GM23338 (cell line): Measurements from ENCODE around the gene ICE1. TPM values are rescaled to one million over a fixed set of nuclear protein-coding genes. Genes with fewer than 3 reads are reported as not detected.
A peak's percentile ranks its signal among the peaks of the same experiment; 100 is the strongest.

Experiments
- ATAC-seq: fragments of 200-7000 bp; cut with Tn5 transposase; 3 replicates; pipeline ENCODE4 v1.9.1; 2020
- DNase-seq: peaks from one replicate; pipeline ENCODE4 v3.0.0-alpha.2; 2015; ENCODE audit warnings: low spot score
- H2AFZ ChIP-seq: fragments of 200-600 bp; sonication (generic); 2 replicates; pipeline ENCODE4 v1.8.0; 2016; ENCODE audit warnings: antibody characterized with exemption, mild to moderate bottlenecking, moderate library complexity
- H3F3A ChIP-seq: fragments of 200-600 bp; sonication (generic); replicated peaks from 2 replicates; pipeline ENCODE4 v1.8.0; 2017; ENCODE audit warnings: antibody characterized with exemption, mixed run types, low read depth
- H3K27ac ChIP-seq: fragments of 200-600 bp; sonication (generic); 2 replicates; pipeline ENCODE4 v1.6.1; 2016; ENCODE audit warnings: low read depth
- H3K27me3 ChIP-seq: fragments of 200-600 bp; sonication (generic); 2 replicates; pipeline ENCODE4 v1.8.0; 2016; ENCODE audit warnings: mild to moderate bottlenecking, mixed run types, moderate library complexity; ENCODE audit not compliant: insufficient read depth
- H3K36me3 ChIP-seq: fragments of 200-600 bp; sonication (generic); 2 replicates; pipeline ENCODE4 v1.8.0; 2016; ENCODE audit warnings: mild to moderate bottlenecking; ENCODE audit not compliant: insufficient read depth
- H3K4me1 ChIP-seq: fragments of 200-600 bp; sonication (generic); 2 replicates; pipeline ENCODE4 v1.8.0; 2016; ENCODE audit warnings: mild to moderate bottlenecking, moderate library complexity; ENCODE audit not compliant: insufficient read depth
- H3K4me2 ChIP-seq: fragments of 200-600 bp; sonication (generic); 2 replicates; pipeline ENCODE4 v1.7.1; 2017; ENCODE audit warnings: mixed run types
- H3K4me3 ChIP-seq: fragments of 200-600 bp; sonication (generic); 2 replicates; pipeline ENCODE4 v1.6.1; 2016; ENCODE audit warnings: mixed run types
- H3K79me2 ChIP-seq: fragments of 200-600 bp; sonication (generic); replicated peaks from 2 replicates; pipeline ENCODE4 v1.8.0; 2017; ENCODE audit warnings: mild to moderate bottlenecking; ENCODE audit not compliant: insufficient read depth
- H3K9me2 ChIP-seq: fragments of 200-600 bp; sonication (generic); 2 replicates; pipeline ENCODE4 v1.8.0; 2017; ENCODE audit not compliant: insufficient read depth
- H4K20me1 ChIP-seq: fragments of 200-600 bp; sonication (generic); replicated peaks from 2 replicates; pipeline ENCODE4 v1.8.0; 2017; ENCODE audit warnings: mild to moderate bottlenecking; ENCODE audit not compliant: insufficient read depth
- H3K27ac Mint-ChIP-seq: 2 replicates; pipeline ENCODE4 v1.8.0; 2020; ENCODE audit warnings: inconsistent platforms, mild to moderate bottlenecking, moderate library complexity, mixed read lengths
- H3K27me3 Mint-ChIP-seq: 3 replicates; pipeline ENCODE4 v1.8.0; 2022; ENCODE audit warnings: low read depth, mild to moderate bottlenecking, moderate library complexity, mixed read lengths, inconsistent platforms; ENCODE audit not compliant: insufficient read depth, poor library complexity
- H3K36me3 Mint-ChIP-seq: 3 replicates; pipeline ENCODE4 v1.8.0; 2021; ENCODE audit warnings: low read depth, mild to moderate bottlenecking, inconsistent platforms, moderate library complexity, mixed read lengths
- H3K4me1 Mint-ChIP-seq: 3 replicates; pipeline ENCODE4 v1.8.0; 2020; ENCODE audit warnings: mild to moderate bottlenecking, inconsistent platforms, mixed read lengths
- H3K4me3 Mint-ChIP-seq: 3 replicates; pipeline ENCODE4 v1.8.0; 2021; ENCODE audit warnings: moderate library complexity, mild to moderate bottlenecking, inconsistent platforms, mixed read lengths
- H3K9me3 Mint-ChIP-seq: 3 replicates; pipeline ENCODE4 v1.8.0; 2020; ENCODE audit warnings: moderate library complexity, mild to moderate bottlenecking, inconsistent platforms, mixed read lengths
- EZH2 ChIP-seq: fragments of 200-600 bp; sonication (generic); IDR thresholded peaks from one replicate; pipeline ENCODE4 v1.8.0; 2017; ENCODE audit warnings: antibody characterized with exemption, mild to moderate bottlenecking, low read depth; ENCODE audit not compliant: unreplicated experiment
- EZH2phosphoT487 ChIP-seq: fragments of 200-600 bp; sonication (generic); IDR thresholded peaks from one replicate; pipeline ENCODE4 v1.8.1; 2018; ENCODE audit warnings: antibody characterized with exemption; ENCODE audit not compliant: unreplicated experiment
- NANOG ChIP-seq: IDR thresholded peaks from 2 replicates; pipeline ENCODE4 v1.6.1; 2016; ENCODE audit warnings: antibody characterized with exemption, borderline replicate concordance
- POLR2AphosphoS5 ChIP-seq: IDR thresholded peaks from 2 replicates; pipeline ENCODE4 v1.6.1; 2016; ENCODE audit warnings: antibody characterized with exemption, low read depth
- STAT1 ChIP-seq: IDR thresholded peaks from one replicate; pipeline ENCODE4 v1.6.1; 2016; ENCODE audit warnings: antibody characterized with exemption; ENCODE audit not compliant: unreplicated experiment
- ZNF331 ChIP-seq: fragments of 250-450 bp; sonication (Bioruptor Pico); IDR thresholded peaks from 2 replicates; pipeline ENCODE4 v1.5.0; 2020; ENCODE audit warnings: low read depth, mild to moderate bottlenecking, moderate library complexity
- polyA plus RNA-seq: library from polyadenylated mRNA; unstranded; fragments of >200 nt; fragmentation: Nextera tagmentation; extraction: Ambion mirVana; gene quantifications from 2 replicates; pipeline ENCODE4 v1.2.1, GENCODE V29; 2016
- total RNA-seq: library from RNA; depleted of rRNA; stranded (reverse); fragments of >200 nt; shearing (Covaris generic); gene quantifications from 2 replicates; pipeline ENCODE4 v1.2.3, GENCODE V29; 2014
- TF ChIP-seq, protein P1 (sequence below): fragments of 250-450 bp; sonication (Bioruptor Pico); IDR thresholded peaks from 2 replicates; pipeline ENCODE4 v1.5.0; 2020; ENCODE audit warnings: mild to moderate bottlenecking, moderate library complexity

ICE1 gene
- total and polyA plus RNA-seq, 2 experiments from 2014 or later = 59.5 to 65.1 TPM

DNA sequence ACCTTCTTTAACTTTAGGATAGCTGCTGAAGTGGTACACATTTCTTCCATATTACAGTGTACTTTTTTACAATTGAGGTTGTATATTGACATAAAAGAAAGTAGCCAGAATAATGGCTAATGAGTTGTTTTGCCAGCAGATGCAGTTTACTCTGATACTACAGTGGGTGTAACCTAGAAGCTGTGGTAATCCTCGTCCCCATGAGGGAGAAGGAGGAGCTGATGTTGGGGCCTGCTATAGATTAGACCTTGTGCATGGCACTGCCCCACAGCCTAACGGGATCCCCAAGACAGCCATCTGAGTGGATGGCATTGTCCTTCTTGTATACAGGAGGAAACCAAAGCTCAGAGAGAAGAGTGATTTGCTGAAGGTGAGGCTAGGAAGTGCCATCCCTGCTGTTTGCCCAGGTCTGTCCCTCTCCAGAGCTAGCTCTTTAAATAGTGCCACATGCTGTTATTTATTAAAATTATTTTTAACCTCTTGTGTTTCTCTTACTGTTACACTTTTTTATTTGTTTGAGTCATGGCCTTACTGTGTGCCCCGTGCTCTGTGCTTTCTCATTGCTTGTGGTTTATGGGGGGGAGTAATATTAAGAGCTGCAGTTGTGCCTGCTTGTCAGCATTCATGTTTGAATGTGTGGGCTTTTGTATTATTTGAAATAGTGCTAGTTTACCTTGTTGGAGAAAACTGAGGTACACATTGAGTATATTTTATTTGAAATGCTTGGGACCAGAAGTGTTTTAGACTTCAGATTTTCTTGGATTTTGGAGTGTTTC, 65.3 kb downstream of the ICE1 start:
- Histone ChIP-seq H3K4me1 (peaks cover 17% of the 10 kb centered on the region), H3K27me3 (no peaks in the 10 kb centered on the region), H2AFZ (no peak overlapping the region), H3K36me3 (peaks cover 3% of the 10 kb centered on the region; the same call in 1 of the 2 replicates), H4K20me1 (no peaks in the 10 kb centered on the region), H3K4me2 (no peak overlapping the region), H3K79me2 (no peaks in the 10 kb centered on the region), H3K4me3 (no peak overlapping the region), H3F3A (no peaks in the 10 kb centered on the region), H3K9me2 (no peaks in the 10 kb centered on the region), H3K27ac (no peak overlapping the region)
- Mint-ChIP-seq H3K4me1 (peaks cover 15% of the 10 kb centered on the region), H3K27ac (no peak overlapping the region), H3K36me3 (peaks cover 13% of the 10 kb centered on the region; the same call in 2 of the 3 replicates), H3K4me3 (no peak overlapping the region), H3K9me3 (no peaks in the 10 kb centered on the region), H3K27me3 (peaks cover 6% of the 10 kb centered on the region)
- TF ChIP-seq NANOG (no peak), EZH2 (no peak), POLR2AphosphoS5 (no peak)
- DNase-seq (no peak), ATAC-seq (no peak)

DNA sequence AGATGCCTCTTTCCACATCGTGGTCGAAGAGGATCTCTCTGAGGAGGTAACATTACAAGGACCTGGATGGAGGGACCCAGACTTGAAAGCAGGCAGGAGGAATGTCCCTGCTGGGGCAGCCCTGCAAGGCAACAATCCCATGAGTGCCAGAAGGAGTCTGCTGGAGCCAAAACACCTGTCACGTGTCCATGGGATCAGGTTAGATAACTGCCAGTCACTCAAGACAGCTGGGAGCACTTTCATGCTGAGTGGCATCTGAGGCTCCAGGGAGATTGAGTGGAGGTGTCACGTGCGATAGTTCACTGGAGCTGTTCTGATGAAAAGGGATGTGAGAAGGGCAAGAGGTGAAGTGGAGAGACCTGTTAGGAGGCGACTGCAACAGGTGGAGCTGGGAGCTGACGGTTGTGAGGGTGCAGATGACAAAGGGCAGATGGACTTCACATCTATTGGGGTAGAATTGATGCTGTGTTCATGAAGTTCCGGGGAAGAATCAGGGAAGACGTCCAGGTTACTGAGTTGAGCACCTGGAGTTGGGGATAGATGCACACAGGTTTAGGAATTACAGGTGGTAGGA, 68.4 kb downstream of the ICE1 start:
- H3K79me2 ChIP-seq = no peaks in the 10 kb centered on the region
- Mint-ChIP-seq H3K27ac (no peak overlapping the region), H3K36me3 (peaks cover 13% of the 10 kb centered on the region; the same call in 2 of the 3 replicates), H3K27me3 (peaks cover 15% of the 10 kb centered on the region), H3K9me3 (no peaks in the 10 kb centered on the region), H3K4me1 (peaks cover 10% of the 10 kb centered on the region), H3K4me3 (no peak overlapping the region)
- H2AFZ ChIP-seq = no peak overlapping the region
- peaks cover 8% of the 10 kb centered on the region; the same call in 1 of the 2 replicates for H3K27me3 ChIP-seq
- H3K4me1 ChIP-seq = peaks cover 6% of the 10 kb centered on the region
- H3F3A ChIP-seq = no peaks in the 10 kb centered on the region
- no peak for DNase-seq
- no peak overlapping the region for H3K4me2 ChIP-seq
- TF ChIP-seq ZNF331 (CRISPR knock-in tag) (no peak), POLR2AphosphoS5 (peak; percentile 25; the same call in 1 of the 2 replicates)
- no peak overlapping the region for H3K27ac ChIP-seq
- no peak overlapping the region for H3K4me3 ChIP-seq
- no peaks in the 10 kb centered on the region for H4K20me1 ChIP-seq
- peaks cover 3% of the 10 kb centered on the region; the same call in 1 of the 2 replicates for H3K36me3 ChIP-seq
- H3K9me2 ChIP-seq = no peaks in the 10 kb centered on the region
- ATAC-seq = no peak

DNA sequence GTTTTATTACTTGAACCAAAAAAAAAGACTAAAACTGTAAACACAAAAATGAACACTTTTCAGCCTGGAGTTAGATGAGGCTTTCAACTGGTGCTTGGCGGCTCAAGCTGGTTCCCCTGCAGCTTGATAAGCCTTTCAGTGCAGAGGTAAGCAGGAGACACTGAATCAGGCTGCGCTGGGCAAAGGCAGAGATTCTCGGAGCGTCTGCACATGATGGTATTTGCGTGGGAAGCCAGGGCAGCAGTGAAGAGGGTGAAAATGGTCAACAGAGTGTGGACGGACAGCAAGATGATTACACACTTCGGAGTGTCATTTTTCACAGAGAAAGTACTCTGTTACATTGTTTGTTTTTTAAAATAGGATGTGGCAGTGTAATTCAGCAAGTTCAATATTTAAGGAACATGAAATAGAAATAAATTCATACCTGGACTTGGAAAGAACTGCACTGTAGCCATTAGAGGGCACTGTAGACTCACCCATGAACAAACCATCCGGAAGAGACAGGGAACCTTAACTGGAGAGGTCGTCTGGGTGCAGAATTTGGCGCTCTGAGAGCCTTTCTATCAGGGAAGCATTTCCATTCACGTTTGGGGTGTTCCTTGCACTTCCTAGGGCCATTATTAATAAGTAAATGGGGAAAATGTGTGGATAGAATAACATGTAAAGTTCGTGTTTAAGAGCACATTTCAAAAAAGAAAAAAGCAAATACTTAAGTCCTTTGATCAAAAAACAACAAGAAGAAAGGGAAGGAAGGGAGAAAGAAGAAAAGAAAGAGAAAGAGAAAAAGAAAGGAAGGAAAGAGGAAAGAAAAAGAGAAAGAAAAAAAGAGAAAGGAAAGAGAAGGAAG, 69.8 kb downstream of the ICE1 start:
- peaks cover 18% of the 10 kb centered on the region; the same call in 1 of the 2 replicates for H3K27me3 ChIP-seq
- H3K4me2 ChIP-seq = no peak overlapping the region
- Mint-ChIP-seq H3K4me3 (no peak overlapping the region), H3K9me3 (no peaks in the 10 kb centered on the region), H3K4me1 (peaks cover 23% of the 10 kb centered on the region), H3K27ac (no peak overlapping the region), H3K27me3 (peaks cover 26% of the 10 kb centered on the region), H3K36me3 (peaks cover 8% of the 10 kb centered on the region; the same call in 2 of the 3 replicates)
- H3K27ac ChIP-seq = no peak overlapping the region
- H2AFZ ChIP-seq = no peak overlapping the region
- H4K20me1 ChIP-seq = no peaks in the 10 kb centered on the region
- no peaks in the 10 kb centered on the region for H3K79me2 ChIP-seq
- H3F3A ChIP-seq = no peaks in the 10 kb centered on the region
- 0 out of 3 replicates have a peak, but pooled peaks have one; percentile 6 for ATAC-seq
- H3K4me1 ChIP-seq = peaks cover 16% of the 10 kb centered on the region
- no peak overlapping the region for H3K4me3 ChIP-seq
- H3K36me3 ChIP-seq = peaks cover 3% of the 10 kb centered on the region; the same call in 1 of the 2 replicates
- DNase-seq = peak; percentile 79
- H3K9me2 ChIP-seq = no peaks in the 10 kb centered on the region
- TF ChIP-seq EZH2 (no peak), POLR2AphosphoS5 (no peak), STAT1 (no peak), EZH2phosphoT487 (no peak)
- TF ChIP-seq, protein P1, sequence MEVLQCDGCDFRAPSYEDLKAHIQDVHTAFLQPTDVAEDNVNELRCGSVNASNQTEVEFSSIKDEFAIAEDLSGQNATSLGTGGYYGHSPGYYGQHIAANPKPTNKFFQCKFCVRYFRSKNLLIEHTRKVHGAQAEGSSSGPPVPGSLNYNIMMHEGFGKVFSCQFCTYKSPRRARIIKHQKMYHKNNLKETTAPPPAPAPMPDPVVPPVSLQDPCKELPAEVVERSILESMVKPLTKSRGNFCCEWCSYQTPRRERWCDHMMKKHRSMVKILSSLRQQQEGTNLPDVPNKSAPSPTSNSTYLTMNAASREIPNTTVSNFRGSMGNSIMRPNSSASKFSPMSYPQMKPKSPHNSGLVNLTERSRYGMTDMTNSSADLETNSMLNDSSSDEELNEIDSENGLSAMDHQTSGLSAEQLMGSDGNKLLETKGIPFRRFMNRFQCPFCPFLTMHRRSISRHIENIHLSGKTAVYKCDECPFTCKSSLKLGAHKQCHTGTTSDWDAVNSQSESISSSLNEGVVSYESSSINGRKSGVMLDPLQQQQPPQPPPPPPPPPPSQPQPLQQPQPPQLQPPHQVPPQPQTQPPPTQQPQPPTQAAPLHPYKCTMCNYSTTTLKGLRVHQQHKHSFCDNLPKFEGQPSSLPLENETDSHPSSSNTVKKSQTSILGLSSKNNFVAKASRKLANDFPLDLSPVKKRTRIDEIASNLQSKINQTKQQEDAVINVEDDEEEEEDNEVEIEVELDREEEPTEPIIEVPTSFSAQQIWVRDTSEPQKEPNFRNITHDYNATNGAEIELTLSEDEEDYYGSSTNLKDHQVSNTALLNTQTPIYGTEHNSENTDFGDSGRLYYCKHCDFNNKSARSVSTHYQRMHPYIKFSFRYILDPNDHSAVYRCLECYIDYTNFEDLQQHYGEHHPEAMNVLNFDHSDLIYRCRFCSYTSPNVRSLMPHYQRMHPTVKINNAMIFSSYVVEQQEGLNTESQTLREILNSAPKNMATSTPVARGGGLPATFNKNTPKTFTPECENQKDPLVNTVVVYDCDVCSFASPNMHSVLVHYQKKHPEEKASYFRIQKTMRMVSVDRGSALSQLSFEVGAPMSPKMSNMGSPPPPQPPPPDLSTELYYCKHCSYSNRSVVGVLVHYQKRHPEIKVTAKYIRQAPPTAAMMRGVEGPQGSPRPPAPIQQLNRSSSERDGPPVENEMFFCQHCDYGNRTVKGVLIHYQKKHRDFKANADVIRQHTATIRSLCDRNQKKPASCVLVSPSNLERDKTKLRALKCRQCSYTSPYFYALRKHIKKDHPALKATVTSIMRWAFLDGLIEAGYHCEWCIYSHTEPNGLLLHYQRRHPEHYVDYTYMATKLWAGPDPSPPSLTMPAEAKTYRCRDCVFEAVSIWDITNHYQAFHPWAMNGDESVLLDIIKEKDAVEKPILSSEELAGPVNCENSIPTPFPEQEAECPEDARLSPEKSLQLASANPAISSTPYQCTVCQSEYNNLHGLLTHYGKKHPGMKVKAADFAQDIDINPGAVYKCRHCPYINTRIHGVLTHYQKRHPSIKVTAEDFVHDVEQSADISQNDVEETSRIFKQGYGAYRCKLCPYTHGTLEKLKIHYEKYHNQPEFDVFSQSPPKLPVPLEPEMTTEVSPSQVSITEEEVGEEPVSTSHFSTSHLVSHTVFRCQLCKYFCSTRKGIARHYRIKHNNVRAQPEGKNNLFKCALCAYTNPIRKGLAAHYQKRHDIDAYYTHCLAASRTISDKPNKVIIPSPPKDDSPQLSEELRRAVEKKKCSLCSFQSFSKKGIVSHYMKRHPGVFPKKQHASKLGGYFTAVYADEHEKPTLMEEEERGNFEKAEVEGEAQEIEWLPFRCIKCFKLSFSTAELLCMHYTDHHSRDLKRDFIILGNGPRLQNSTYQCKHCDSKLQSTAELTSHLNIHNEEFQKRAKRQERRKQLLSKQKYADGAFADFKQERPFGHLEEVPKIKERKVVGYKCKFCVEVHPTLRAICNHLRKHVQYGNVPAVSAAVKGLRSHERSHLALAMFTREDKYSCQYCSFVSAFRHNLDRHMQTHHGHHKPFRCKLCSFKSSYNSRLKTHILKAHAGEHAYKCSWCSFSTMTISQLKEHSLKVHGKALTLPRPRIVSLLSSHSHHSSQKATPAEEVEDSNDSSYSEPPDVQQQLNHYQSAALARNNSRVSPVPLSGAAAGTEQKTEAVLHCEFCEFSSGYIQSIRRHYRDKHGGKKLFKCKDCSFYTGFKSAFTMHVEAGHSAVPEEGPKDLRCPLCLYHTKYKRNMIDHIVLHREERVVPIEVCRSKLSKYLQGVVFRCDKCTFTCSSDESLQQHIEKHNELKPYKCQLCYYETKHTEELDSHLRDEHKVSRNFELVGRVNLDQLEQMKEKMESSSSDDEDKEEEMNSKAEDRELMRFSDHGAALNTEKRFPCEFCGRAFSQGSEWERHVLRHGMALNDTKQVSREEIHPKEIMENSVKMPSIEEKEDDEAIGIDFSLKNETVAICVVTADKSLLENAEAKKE (CRISPR knock-in tag) = no peak
